Body of pancreas (tissue), 4 donors: ENCODE data around the gene PLOD2. TPM values are rescaled to one million over a fixed set of nuclear protein-coding genes. Genes with fewer than 3 reads are reported as not detected.

ENCODE experiments used
- ATAC-seq: fragments of 150-250 bp; one replicate; pipeline ENCODE4 v1.9.1; 2016
- DNase-seq, 4 donors: peaks; one replicate each; pipeline ENCODE4 v3.0.0-alpha.2; 2019
- H3K27ac ChIP-seq, 4 donors: fragments of 200-600 bp; sonication (generic); 1 replicate in 3 of 4; 2 replicates in 1 of 4; pipeline versions ENCODE4 v1.5.1 to v1.6.1; 2016 to 2019; ENCODE audit warnings: mild to moderate bottlenecking in 1 of 4, mixed read lengths in 1 of 4, moderate library complexity in 1 of 4
- H3K27me3 ChIP-seq, 2 donors: fragments of 200-600 bp; sonication (generic); one replicate each; pipeline ENCODE4 v1.6.0; 2016; ENCODE audit warnings: mild to moderate bottlenecking in 1 of 2
- H3K36me3 ChIP-seq, 2 donors: fragments of 200-600 bp; sonication (generic); replicated peaks in 1 of 2; 2 replicates each; pipeline ENCODE4 v1.5.1; 2016; ENCODE audit warnings: low read depth in 2 of 2; ENCODE audit not compliant: insufficient read depth in 1 of 2
- H3K4me1 ChIP-seq: fragments of 200-600 bp; sonication (generic); one replicate; pipeline ENCODE4 v1.6.0; 2016
- H3K4me3 ChIP-seq, 2 donors: fragments of 200-600 bp; sonication (generic); 1 replicate in 1 of 2; 2 replicates in 1 of 2; pipeline ENCODE4 v1.5.1; 2016 to 2019
- H3K9me3 ChIP-seq, 3 donors: fragments of 200-600 bp; sonication (generic); 1 replicate in 2 of 3; 2 replicates in 1 of 3; pipeline ENCODE4 v1.5.1; 2016
- POLR2A ChIP-seq, 3 donors: fragments of 450-650 bp; IDR thresholded peaks; one replicate each; pipeline ENCODE4 v1.6.1; 2016; ENCODE audit warnings: antibody characterized with exemption in 3 of 3, mild to moderate bottlenecking in 2 of 3
- WGBS, 2 donors: methylation state at CpG; one replicate each; pipeline ENCODE4 v1.1.5; 2017; 5-methylcytosine and 5-hydroxymethylcytosine counted together
- intact Hi-C: fragments of 100-400 bp; cut with DNase I; formaldehyde crosslinking; loops from one replicate; pipeline ENCODE4 v1.15.1; 2023
- total RNA-seq, 2 donors: library from RNA; depleted of rRNA; stranded (reverse); fragments of >200 nt; gene quantifications; one replicate each; pipeline ENCODE4 v1.1.0, GENCODE V29; 2016
- TF ChIP-seq, protein P1 (sequence below), 7 experiments: fragments of 450-650 bp in 4 of 7; fragments of 200-600 bp in 3 of 7; sonication (generic) in 3 of 7; IDR thresholded peaks; one replicate each; pipeline ENCODE4 v1.5.1; 2016 to 2019; ENCODE audit warnings: antibody characterized with exemption in 7 of 7

The PLOD2 gene
- total RNA-seq, 2 donors from 2014 or later: 16.8 to 24.4 TPM

DNA sequence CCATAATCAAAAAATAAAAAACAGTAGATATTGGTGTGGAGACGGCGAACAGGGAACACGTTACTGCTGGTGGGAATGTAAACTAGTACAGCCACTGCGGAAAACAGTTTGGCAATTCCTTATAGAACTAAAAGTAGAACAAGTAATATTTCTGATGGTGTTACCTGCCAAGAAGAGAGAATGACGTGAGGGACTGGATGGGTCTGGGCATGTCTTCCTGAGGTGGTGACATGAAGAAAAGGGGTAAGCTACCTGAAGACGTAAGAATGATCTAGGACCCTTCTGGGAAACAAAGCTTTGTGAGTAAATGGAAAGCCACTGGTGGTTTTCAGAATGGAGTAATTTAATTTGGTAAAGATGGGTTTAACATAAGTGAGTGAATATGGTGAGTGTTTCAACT is 19.4 kb upstream of the PLOD2 start:
- ATAC-seq: no peak
- Histone ChIP-seq H3K4me3 (no peak overlapping the region), H3K27me3 (no peaks in the 10 kb centered on the region), H3K9me3 (no peaks in the 10 kb centered on the region), H3K27ac (no peak overlapping the region), H3K4me1 (peaks cover 7% of the 10 kb centered on the region), H3K36me3 (no peaks in the 10 kb centered on the region)
- intact Hi-C loops: loop anchor here (10.0 kb wide), 1 partner anchor 116 kb away; no protein-coding TSS in a partner anchor
- TF ChIP-seq, protein P1, sequence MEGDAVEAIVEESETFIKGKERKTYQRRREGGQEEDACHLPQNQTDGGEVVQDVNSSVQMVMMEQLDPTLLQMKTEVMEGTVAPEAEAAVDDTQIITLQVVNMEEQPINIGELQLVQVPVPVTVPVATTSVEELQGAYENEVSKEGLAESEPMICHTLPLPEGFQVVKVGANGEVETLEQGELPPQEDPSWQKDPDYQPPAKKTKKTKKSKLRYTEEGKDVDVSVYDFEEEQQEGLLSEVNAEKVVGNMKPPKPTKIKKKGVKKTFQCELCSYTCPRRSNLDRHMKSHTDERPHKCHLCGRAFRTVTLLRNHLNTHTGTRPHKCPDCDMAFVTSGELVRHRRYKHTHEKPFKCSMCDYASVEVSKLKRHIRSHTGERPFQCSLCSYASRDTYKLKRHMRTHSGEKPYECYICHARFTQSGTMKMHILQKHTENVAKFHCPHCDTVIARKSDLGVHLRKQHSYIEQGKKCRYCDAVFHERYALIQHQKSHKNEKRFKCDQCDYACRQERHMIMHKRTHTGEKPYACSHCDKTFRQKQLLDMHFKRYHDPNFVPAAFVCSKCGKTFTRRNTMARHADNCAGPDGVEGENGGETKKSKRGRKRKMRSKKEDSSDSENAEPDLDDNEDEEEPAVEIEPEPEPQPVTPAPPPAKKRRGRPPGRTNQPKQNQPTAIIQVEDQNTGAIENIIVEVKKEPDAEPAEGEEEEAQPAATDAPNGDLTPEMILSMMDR (IDR thresholded peaks at IDR 0.05): no peak
- TF ChIP-seq POLR2A (IDR thresholded peaks at IDR 0.05): no peak
- no peak for DNase-seq
- 94 to 97% methylated on average over 6 of the region's 6 CpGs for WGBS, 2 donors

DNA sequence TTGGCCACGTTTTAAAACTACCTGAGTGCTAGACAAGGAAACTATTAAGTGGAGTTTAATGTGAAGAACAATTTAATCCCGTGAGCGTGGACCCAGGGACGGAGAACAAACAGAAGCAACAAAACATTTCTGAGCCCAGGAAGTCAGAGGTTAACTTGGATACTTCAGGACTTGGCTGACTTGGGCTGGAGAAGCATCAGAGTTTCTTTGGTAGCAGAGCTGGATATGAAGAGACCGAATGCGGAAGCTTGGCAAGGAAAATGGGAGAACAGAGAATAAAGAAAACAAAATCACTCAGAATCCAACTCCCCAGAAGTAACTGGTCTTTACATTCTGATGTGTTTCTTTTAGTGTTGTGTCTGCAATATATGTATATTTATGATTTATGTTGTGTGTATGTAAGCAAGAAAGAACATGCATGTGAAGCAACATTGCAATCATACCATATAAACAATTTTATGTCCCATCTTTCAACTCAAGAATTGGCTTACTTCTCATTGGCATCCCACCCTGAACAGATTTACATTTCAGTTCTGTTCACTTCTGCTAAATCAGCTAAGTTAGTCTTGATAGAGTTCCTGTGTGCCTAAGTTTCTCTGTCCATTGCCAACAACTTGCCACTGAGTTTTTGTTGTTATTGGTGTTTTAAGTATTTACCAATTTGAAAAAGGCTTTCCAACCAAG is 17.2 kb upstream of the PLOD2 start:
- no peaks in the 10 kb centered on the region for H3K27me3 ChIP-seq
- H3K4me1 ChIP-seq: no peaks in the 10 kb centered on the region
- 77 to 78% methylated on average over 6 of the region's 6 CpGs for WGBS, 2 donors
- no peak overlapping the region for H3K4me3 ChIP-seq
- intact Hi-C loops: no loop called here
- no peaks in the 10 kb centered on the region for H3K36me3 ChIP-seq
- no peaks in the 10 kb centered on the region for H3K9me3 ChIP-seq
- ATAC-seq (no peak), DNase-seq (no peak)
- TF ChIP-seq, protein P1 (IDR thresholded peaks at IDR 0.05): no peak
- no peak for TF ChIP-seq POLR2A (IDR thresholded peaks at IDR 0.05)
- H3K27ac ChIP-seq: no peak overlapping the region

DNA sequence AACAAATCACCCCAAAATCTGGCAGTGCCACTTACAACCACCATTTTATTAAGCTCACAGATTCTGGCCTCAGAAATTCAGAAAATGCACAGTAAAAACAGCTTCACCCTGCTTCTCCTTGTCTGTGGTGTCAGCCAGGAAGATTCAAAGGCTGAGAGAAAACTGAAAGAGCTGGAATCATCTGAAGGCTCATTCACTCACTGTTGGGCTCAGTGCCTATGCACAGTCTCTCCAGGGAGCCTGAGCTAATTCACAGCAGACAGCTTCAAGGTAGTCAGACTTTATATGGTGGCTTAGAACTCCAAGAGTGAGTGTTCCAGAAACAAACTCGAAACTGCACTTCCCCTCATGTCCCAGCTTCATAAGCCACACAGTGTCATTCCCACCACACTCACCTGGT is 16.5 kb upstream of the PLOD2 start:
- no peak for DNase-seq
- no peak overlapping the region for H3K27ac ChIP-seq
- H3K36me3 ChIP-seq: no peaks in the 10 kb centered on the region
- H3K9me3 ChIP-seq: no peaks in the 10 kb centered on the region
- TF ChIP-seq, protein P1 (IDR thresholded peaks at IDR 0.05): no peak
- no peak for TF ChIP-seq POLR2A (IDR thresholded peaks at IDR 0.05)
- ATAC-seq: no peak
- no peaks in the 10 kb centered on the region for H3K4me1 ChIP-seq
- H3K4me3 ChIP-seq: no peak overlapping the region
- no peaks in the 10 kb centered on the region for H3K27me3 ChIP-seq
- 73 to 82% methylated on average over 1 of the region's 1 CpG for WGBS, 2 donors
- intact Hi-C loops: no loop called here

DNA sequence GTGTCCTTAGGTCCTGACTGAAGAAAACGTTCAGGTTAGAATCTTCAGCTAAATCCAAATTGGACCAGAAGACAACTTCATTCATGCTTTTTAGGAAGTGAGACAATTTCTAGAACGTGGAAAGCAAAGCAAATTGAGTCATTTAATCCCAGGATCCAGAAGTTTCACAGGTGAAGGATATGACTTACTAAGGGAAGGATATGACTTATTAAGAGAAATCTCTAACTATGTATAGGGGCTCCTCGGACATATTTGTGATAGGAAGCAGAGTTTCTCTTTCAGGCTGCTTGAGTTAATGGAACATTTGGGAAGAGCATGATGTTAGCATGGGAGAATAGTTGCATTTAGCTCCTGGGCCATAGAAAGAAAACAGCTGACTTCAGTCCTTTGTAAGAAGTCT is 16.1 kb upstream of the PLOD2 start:
- Histone ChIP-seq H3K9me3 (no peaks in the 10 kb centered on the region), H3K36me3 (no peaks in the 10 kb centered on the region), H3K4me3 (no peak overlapping the region), H3K27me3 (no peaks in the 10 kb centered on the region), H3K4me1 (no peaks in the 10 kb centered on the region), H3K27ac (no peak overlapping the region)
- intact Hi-C loops: no loop called here
- TF ChIP-seq POLR2A (IDR thresholded peaks at IDR 0.05): no peak
- TF ChIP-seq, protein P1 (IDR thresholded peaks at IDR 0.05): no peak
- WGBS, 2 donors: 71 to 76% methylated on average over 3 of the region's 3 CpGs
- DNase-seq: no peak
- no peak for ATAC-seq

DNA sequence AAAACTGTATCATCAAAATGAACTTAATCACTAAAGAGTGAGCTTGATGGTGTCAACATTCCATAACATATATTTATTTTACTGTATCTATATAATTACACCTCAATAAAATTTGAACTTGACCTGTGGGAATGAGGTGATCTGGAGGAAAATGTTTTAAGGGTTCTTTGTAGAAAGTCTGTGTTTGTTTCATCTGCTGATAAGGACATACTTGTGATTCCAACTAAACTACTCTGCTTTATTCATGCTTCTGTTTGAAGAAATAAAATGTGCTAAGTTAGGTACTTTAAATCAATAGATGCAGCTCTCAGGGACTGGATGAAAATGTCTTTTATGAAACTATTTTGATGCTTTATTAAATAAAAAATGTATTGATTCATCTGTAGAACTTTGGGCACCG is 11.6 kb upstream of the PLOD2 start:
- H3K36me3 ChIP-seq: no peaks in the 10 kb centered on the region
- no peak for ATAC-seq

More for the DNA sequence above, 11.6 kb upstream of the PLOD2 start:
- intact Hi-C loops: no loop called here
- peaks cover under 1% of the 10 kb centered on the region for H3K4me1 ChIP-seq
- no peaks in the 10 kb centered on the region for H3K9me3 ChIP-seq
- TF ChIP-seq POLR2A (IDR thresholded peaks at IDR 0.05): no peak
- TF ChIP-seq, protein P1 (IDR thresholded peaks at IDR 0.05): no peak
- H3K4me3 ChIP-seq: no peak overlapping the region
- no peak overlapping the region for H3K27ac ChIP-seq
- 64 to 82% methylated on average over 1 of the region's 1 CpG for WGBS, 2 donors
- no peaks in the 10 kb centered on the region for H3K27me3 ChIP-seq
- DNase-seq: no peak
